ENCODE data around the gene UBN1.

Gene UBN1

DNA sequence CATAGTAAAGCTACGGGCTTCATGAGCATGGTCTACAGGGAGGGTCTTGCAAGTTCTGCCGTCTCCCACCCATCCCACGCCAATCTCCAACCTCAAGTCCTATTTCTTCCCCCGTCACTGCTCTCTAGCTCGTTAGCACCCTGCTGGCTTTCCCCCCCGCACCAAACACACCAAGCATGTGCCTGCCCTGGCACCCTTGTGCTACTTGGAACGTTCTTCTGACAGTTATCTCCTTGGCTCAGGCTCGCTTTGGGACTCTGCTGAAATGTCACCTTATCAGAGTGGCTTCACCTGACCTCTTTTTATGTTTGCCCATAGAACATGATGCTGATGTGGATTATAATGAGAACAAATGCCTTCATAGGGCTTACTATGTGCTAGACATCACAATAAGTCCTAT is 22.1 kb upstream of the UBN1 start:
- no peak for DNase-seq

DNA sequence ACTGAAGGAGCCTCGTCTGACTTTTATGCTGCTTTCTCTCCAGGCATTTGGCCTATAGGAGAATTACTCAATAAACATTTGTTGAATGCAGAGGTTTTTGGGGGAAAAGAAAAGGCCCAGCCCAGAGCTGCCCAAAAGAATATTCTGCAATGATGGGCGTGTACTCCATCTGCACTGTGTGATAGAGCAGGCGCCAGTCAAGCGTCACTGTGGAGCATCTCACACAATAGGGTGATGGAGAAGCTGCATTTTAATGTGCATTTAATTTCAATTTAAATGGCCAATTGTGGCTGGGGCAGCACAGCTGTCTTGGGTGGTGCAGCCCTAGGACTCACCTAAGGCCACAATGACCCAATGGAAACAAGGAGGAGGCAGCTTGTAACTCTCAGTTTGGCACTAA is 20.8 kb upstream of the UBN1 start:
- DNase-seq: no peak

DNA sequence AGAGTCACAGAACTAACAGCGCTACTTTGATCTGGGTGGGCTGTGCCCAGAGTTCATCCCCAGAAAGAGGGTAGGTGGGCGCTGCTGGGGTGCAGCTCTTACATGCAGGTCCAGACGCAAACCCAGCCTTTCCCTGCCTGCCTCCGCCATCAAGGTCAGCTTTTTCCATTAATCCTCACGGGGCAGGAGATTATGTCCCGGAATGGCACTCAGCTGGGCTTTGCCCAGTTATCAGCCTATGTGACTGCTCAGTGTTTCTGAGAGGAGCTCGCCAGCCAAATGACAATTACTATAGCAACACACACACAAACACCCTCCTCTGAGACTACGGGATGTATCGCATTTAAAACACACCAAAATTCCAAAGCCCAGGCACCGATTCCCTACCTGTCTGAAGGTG is 20.3 kb upstream of the UBN1 start:
- no peak for DNase-seq

DNA sequence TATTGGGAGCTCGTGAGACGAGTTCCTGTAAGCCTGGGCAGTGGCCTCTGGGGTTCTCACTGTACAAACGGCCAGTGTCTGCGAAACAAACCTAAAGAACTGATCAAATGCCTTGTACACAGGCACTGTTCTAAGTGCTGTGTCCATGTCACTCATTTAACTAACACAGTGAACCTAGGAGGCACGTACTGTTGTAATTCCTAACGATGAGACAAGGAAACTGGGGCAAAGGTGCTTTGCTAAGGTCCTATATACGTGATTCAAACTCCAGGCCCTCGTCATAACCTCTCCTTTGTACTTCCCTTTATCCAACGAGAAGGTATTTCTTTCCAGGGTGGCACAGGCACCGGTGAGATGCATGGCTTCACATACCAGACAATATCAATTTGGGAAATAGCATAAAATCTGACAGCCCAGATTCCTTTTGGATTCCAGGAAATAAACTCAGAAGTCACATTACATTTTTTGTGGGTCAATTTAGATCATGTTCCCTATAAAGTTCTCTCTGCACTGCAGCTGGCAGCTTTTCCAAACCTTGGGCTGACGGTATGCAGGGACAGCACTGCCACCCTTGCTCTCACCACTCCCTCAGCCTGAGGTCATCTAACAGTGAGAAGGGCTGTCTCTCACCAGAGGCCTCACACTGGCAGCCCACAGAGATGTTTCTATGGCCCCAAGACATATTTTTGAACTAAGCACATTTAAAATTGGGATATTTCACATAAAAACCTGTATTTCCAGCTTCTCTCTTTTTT is 18.5 kb upstream of the UBN1 start:
- no peak for DNase-seq

DNA sequence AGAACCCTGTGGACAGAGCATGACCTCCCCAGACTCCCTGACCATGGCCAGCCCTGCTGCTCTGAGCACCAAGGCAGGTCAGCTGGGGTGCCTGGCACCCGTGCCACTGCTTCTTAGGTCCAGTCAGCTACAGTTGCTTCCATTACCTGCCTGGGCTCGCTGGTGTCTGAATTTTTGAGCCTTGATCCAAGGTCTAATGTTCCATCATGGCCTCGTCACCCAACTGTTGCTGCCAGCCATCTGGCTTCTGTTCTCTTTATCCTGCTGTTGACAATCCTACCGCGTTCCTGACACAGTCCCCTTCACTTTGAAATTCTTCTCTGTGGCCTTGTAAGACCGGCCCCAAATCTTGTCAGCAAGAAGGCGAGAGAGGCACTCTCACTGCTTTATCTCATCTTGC is 16.9 kb upstream of the UBN1 start:
- DNase-seq: no peak

DNA sequence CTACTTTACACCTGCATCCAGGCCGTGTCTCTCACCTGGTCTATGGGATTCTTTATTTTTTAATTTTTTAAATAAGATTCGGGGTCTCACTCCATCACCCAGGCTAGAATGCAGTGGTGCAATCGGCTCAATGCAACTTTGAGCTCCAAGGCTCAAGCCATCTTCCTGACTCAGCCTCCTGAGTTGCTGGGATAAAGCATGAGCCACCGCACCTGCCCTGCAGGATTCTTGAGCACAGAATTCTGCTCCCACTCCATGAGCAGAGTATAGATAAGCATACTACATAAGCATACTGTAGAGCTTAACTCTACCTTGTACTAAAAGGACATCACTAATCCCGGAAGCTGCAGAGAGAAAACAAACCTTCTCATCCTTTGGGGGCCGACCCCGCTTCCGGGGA is 15.7 kb upstream of the UBN1 start:
- DNase-seq: no peak

DNA sequence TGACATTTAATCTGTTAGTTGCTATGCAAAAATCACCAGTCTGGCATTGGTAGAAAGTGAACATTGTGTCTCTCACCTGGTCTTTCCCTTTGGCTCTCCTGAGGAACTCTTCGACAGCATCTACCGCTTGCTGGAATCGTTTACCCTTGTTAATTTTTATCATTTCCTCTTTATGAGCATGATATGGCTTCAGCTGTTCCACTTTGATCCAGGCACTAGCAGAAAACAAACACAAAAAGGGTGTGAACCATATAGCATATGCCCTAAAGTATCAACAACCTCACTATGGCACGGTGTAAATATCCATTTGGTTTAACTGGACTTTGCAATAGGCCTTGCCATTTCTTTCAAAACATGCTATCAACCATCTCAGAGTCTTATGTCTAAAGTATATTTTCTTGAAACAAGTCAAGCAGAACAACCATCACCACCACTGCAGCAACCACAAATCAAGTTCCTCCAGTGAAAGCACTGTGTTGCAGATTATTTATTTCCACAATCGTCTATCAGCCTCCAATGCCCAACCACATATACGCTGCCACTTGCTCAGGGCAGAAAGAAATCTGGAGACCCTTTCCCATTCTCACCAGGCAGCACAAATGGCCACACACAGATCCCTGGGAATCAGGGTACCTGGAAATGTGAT is 14.5 kb upstream of the UBN1 start:
- no peak for DNase-seq

DNA sequence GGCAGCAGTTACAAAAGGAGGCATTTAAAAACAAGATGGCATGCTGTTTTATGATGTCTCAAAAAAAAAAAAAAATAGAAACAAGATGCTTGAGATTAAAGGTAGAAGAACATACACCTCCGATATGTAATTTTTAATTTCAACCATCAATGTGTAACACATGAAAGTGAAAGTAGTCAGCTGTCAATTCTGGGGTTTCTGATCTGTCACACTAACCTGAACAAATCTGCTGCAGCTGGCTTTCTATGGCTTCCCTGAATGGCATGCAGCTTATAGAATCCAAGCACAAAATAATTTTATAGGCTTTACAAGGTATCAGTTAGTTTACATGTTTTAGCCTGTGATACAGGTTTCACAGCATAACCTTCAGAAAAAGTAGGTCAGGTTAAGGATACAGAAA is 13.7 kb upstream of the UBN1 start:
- no peak for DNase-seq

DNA sequence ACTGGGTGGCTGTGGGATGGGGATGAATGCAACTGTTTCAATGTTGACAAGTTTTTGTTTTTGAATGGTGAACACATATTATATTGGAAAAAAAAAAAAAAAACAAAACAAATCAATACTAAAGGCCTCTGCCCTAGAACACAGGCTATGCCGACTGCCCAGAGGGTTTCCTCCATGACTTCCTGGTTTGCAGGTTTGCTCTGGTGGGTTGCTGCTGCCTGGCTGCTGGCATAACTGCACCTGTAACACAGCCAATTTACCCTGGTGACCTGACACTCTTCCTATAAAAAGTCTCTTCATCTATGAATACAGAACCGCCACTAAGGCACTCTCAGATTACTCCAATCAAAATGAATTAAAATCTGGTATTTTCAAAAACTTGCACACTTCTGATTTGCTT is 10.6 kb upstream of the UBN1 start:
- no peak for DNase-seq

DNA sequence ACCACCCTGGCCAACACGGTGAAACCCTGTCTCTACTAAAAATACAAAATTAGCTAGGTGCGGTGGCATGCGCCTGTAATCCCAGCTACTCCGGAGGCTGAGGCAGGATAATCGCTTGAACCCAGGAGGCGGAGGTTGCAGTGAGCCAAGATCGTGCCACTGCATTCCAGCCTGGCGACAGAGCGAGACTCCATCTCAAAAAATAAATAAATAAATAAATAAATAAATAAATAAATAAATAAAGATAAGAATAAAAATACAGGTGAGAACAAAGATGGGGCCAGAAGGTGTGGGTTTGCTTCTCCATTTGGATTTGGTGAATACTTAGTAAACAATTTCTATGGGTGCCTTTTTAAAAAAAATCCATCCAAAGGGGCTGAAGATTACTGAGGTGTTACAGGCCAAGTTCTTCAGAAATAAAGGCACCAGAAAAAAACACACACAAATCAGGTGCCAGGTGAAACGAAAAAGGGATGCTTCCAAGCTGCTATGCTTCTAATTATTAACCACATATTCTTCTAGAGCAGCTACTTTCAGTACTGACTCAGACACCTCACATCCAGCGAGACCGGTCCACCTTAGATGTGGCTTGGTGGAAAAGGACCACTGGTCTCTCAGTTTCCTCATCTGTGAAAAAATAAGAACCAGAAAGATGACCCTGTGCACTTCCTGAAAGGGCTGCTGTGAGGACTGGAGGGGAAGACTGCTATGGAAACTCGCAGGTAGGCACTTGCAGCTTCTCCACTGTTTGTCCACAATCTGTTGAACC is 9.4 kb upstream of the UBN1 start:
- DNase-seq: no peak

DNA sequence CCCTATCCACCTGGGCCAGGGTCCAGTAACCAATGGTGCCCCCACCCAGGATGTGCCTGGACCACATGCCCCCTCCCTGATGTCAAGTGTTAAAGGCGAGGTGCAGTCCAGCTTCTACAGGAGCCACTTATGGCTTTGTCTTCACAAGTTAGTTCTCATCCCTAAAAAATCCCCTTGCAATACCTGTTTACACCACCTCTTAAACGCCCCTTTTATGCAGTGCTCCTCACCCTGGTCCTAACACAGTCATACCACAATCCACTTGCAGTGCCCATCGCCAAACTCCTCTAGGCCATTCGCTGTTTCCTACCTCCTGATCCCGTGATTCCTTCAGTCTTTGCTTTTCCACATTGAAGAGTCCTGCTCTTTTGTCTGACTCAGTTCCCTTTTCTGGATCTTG is 7.3 kb upstream of the UBN1 start:
- DNase-seq: no peak

DNA sequence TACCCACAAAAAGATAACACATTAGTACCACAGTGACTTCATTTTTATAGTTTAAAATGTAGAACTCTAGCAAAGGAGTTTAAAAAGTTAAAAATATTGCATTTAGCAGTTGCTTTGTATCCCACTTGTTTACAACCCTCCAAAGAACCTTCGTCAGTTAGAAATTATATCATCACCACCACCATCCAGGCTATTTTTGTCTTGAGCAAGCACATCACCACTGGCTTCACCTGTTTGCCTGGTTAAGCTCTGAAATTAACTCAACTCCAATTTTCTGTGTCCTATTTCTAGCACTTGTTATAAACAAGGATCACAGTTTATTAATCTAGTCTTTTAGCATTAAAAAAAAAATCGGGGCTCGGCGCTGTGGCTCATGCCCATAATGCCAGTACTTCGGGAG is 6.3 kb upstream of the UBN1 start:
- DNase-seq: no peak

DNA sequence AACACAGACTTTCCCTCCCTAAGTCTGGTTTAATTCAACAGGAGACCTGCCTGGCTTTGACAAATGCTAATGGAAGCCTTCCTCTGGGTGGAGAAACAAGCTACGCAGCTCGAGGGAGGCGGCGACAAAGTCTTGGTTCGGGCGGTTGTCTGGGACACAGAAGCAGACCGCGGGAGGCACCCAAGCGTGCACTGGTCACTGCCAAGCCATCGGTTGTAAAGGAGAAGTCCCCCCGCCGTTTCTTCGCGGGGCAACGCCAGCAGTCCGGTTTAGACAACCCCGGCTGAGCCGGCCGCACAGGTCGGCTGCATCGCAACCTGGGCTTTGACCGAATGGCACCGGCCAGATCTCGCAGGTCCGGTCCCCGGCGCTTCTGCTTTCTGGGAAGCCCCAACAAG is 779 bp upstream of the UBN1 start:
- peak; percentile 13 for DNase-seq

DNA sequence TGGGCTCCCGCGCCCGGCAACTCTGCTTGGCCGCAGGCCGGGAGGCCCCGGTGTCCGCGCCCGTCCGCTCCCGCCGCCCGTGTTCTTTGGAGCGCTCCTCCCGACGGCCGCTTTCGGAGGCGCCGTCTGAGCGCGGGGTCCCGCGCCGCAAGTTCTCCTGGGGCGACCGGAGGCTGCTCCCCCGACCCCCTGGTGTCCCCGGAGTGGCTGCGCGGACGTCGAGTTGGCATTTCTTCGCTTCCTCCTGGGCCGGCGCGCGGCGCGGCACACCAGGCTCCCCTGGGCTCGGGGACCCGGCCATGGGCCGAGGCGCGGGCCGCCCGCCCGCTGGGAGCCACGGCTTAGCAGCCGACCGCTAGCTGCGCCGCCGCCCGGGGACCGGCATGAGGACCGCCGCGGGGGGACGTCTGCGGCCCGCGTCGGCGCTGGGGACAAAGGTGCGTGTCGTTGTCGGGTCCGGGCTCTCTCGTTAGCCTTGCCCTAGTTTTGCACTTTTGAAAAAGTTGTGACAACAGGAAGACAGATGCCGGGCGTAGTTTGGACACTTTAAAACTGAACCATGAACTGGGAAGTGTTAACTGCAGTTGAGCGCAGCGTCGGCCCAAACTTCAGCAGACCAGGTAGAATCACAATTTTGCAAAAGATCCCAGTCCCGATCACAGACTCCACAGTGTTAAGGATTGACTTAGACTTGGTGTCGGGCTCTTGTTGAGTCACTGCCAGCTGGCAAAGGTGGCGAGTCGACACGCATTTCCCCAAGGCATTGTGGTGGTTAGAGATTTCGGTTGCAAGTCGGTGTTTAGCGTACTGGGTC is 700 bp downstream of the UBN1 start:
- peak; percentile 40 for DNase-seq

DNA sequence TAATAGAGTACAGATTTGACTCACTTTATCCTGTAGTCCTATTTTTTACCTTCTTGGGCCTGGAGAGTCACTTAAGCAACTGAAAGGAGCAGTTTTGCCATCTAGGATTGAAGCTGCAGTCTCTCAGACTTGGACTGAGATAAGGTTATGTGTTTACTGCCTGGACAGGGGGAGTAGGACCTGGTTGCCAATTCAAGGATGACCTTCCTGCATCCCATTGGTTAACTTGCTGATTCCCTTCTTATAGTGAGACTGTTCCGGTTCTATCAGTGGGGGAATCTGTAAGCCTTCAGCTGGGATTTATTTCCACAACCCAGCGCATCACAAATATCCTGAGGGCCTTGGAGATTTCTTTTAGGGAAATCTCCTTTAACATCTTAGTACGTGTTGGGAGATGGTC is 2.9 kb downstream of the UBN1 start:
- DNase-seq: no peak

DNA sequence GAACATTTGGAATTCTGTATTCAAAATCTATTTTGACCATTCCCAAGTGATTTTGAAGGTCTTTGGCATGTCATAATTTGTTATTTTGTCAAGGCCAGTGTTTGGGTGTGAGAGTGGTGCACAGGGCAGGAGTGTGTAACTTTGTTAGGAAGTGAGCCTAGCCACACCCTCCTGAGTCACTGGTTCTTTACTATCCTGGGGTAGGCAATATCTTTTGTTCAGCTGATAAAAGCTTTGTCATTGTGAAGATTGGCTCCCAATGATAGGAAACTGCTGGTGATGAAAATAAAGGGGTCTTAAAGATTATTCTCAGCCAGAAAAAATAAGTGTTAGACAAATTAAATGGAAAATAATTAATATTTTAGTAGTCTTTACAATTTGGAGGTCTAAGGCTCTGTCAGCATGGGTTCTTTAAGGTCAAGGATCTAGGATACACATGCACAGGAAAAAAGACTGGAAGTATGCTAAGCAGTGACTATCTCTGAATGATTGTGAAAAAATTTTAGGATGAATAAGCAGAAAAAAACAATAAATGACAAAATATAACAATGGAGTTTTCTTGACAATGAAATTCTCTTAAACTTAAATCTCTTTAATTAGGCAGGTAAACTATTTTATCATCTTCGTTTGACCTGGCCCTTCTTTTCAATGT is 5.1 kb downstream of the UBN1 start:
- no peak for DNase-seq

DNA sequence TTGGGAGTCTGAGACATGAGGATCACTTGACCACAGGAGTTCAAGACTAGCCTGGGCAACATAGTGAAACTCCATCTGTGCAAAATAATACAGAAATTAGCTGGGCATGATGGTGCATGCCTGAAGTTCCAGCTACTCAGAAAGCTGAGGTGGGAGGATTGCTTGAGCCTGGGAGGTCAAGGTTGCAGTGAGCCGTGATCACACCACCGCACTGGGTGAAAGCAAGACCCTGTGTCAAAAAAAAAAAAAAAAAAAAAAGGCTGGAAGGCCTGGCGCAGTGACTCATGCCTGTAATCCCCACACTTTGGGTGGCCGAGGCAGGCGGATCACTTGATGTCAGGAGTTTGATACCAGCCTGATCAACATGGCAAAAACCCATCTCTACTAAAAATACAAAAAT is 8.1 kb downstream of the UBN1 start:
- DNase-seq: no peak

DNA sequence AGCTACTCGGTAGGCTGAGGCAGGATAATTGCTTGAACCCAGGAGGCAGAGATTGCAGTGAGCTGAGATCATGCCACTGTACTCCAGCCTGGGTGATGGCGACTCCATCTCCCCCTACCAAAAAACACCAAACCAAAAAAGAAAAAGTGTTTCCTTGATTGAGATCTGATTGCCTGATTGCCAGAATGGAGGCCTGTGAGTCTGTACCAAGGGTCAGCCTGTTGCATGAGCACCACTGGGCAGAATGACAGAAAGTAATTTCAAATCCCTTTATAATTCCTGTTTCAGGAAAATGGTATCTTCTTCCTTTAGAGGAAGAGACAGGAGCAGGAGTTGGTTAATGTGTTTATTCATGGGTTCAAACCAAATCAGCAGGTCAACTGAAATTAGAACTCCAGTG is 8.5 kb downstream of the UBN1 start:
- DNase-seq: no peak

DNA sequence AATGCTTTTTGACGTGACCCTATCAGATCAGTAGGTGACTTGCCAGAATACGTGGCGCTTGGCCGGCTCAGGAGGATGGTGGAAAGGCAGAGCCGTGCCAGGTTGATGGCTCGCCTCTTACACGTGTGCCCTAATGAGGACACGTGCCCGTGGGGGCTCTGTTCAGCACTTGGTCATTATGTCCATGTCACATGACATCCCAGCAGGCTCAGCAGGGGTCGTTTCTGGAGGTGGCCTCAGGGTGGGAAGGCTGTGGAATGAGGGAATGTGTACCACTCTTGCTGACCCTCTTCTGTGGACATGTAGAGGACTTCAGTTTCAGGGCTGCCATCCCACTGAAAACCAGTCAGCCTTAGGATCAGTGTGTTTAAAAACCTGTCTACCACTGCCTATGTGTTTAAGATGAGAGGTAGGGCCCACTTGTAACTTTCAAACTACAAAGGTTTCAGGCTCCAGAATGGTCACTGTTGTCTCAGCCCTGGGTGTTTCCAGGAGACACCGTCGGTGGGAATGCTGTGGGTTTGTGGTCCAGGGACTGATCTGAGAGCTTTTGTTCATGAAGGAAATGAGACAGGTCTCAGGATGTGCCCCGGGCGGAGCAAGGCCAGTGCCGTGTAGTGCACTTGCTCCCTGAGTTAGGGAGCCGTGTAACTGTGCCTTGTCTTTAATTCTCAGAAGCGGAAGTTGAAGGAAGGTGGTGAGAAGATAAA is 12.1 kb downstream of the UBN1 start:
- no peak for DNase-seq

DNA sequence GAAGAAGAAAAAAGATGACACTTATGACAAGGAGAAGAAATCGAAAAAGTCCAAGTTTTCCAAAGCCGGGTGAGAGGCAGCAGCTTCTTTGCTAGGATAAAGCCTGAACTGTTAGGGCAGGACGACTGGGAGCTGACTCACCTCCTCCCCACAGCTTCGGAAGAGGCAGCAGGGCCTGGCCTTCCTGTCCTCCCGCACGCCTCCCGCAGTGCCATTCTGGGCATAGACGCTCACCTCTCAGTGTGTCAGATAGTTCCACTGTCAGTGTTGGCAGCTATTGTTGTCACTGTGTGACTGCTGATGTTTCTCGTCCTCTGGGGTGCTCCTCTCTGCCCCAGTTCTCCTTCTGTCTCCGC is 12.6 kb downstream of the UBN1 start:
- no peak for DNase-seq

DNA sequence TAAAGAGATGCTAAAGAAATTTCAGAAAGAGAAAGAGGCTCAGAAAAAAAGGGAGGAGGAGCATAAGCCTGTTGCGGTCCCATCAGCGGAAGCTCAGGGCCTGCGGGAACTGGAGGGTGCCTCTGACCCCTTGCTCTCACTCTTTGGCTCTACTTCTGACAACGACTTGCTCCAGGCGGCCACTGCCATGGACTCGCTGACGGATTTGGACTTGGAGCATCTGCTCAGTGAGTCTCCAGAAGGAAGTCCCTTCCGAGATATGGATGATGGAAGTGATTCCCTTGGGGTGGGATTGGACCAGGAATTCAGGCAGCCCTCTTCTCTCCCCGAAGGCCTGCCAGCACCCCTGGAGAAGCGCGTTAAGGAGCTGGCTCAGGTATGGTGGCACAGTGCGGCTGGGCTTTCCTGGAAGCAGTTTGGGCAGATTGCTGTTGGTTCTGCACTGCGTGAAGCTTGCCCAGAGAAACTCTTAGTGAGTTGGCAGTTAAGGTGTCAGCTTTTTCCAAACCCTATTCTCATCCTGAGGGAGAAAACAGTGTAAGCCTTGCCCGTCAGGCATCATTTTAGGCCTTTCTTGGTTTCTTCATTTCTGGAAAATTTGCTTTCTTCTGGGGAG is 13.6 kb downstream of the UBN1 start:
- no peak for DNase-seq

DNA sequence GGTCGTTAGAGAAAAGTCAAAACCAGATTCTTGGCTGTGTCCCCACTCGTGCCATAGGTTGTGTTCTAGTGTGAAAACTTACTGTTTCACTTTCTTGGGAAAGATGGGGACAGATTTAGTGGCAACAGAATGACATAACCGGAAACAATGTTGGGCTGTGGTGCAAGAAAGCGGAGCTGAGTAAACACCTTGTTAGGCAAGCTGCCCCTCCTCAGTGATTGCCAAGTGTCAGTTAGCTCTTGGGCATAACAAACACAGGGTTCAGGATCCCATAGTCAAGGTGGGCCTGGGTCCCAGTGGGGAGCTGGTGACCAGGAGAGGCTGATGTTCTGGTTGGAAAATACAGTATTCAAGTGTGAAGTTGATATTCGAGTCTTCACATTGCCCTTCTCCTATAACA is 15.4 kb downstream of the UBN1 start:
- no peak for DNase-seq

Measured in activated naive CD4-positive, alpha-beta T cell treated with anti-CD3 and anti-CD28 coated beads, Interleukin-2, amount 50 U/mL, for 16 hours (primary cell).